Neuronal stem cell (in vitro differentiated cells): ENCODE data around the gene IMMT.

Experiments
- DNase-seq: peaks from one replicate; pipeline ENCODE4 v3.0.0-alpha.2; 2013; ENCODE audit warnings: low spot score
- H2AFZ ChIP-seq: one replicate; pipeline ENCODE4 v1.6.1; 2013; ENCODE audit warnings: mild to moderate bottlenecking, low read length, inconsistent platforms
- H2AK5ac ChIP-seq: 2 replicates; pipeline ENCODE4 v1.6.1; 2013; ENCODE audit warnings: low read depth, mild to moderate bottlenecking, inconsistent platforms, low read length, moderate library complexity, mixed read lengths
- H2BK120ac ChIP-seq: 2 replicates; pipeline ENCODE4 v1.6.1; 2013; ENCODE audit warnings: low read depth, mild to moderate bottlenecking, inconsistent platforms, low read length, moderate library complexity, mixed read lengths
- H2BK12ac ChIP-seq: one replicate; pipeline ENCODE4 v1.6.1; 2013; ENCODE audit warnings: low read length, inconsistent platforms
- H2BK15ac ChIP-seq: 2 replicates; pipeline ENCODE4 v1.6.1; 2013; ENCODE audit warnings: mild to moderate bottlenecking, low read length, inconsistent platforms, mixed read lengths
- H2BK5ac ChIP-seq: one replicate; pipeline ENCODE4 v1.6.1; 2013; ENCODE audit warnings: inconsistent platforms, mild to moderate bottlenecking, low read length, moderate library complexity
- H3K14ac ChIP-seq: one replicate; pipeline ENCODE4 v1.6.1; 2013; ENCODE audit warnings: low read length, inconsistent platforms
- H3K18ac ChIP-seq: 2 replicates; pipeline ENCODE4 v1.6.1; 2013; ENCODE audit warnings: low read length, inconsistent platforms
- H3K23ac ChIP-seq: 2 replicates; pipeline ENCODE4 v1.6.1; 2013; ENCODE audit warnings: low read depth, mild to moderate bottlenecking, mixed read lengths, low read length, inconsistent platforms; ENCODE audit not compliant: poor library complexity
- H3K27ac ChIP-seq: replicated peaks from 3 replicates; pipeline ENCODE4 v1.5.1; 2013; ENCODE audit warnings: low read length, inconsistent platforms
- H3K27me3 ChIP-seq, 3 experiments: 2 replicates each; pipeline ENCODE4 v1.6.1; 2013; ENCODE audit warnings: low read length in 3 of 3, mild to moderate bottlenecking in 2 of 3, inconsistent platforms in 1 of 3, low read depth in 1 of 3, mixed read lengths in 1 of 3, moderate library complexity in 1 of 3; ENCODE audit not compliant: control insufficient read depth in 3 of 3, insufficient read depth in 3 of 3
- H3K36me3 ChIP-seq, 2 donors: replicated peaks in 1 of 2; 2 replicates each; pipeline ENCODE4 v1.6.1; 2013; ENCODE audit warnings: low read length in 2 of 2; ENCODE audit not compliant: control insufficient read depth in 2 of 2, insufficient read depth in 2 of 2
- H3K4ac ChIP-seq: 2 replicates; pipeline ENCODE4 v1.6.1; 2013; ENCODE audit warnings: inconsistent platforms, mild to moderate bottlenecking, low read length, moderate library complexity
- H3K4me1 ChIP-seq, 2 donors: 1 replicate in 1 of 2; 2 replicates in 1 of 2; pipeline ENCODE4 v1.6.1; 2013; ENCODE audit warnings: low read length in 2 of 2, low read depth in 1 of 2; ENCODE audit not compliant: control insufficient read depth in 2 of 2, insufficient read depth in 1 of 2
- H3K4me2 ChIP-seq: one replicate; pipeline ENCODE4 v1.6.1; 2013; ENCODE audit warnings: mild to moderate bottlenecking, low read length, inconsistent platforms; ENCODE audit not compliant: insufficient read depth, poor library complexity, severe bottlenecking
- H3K4me3 ChIP-seq, 2 donors: 2 replicates each; pipeline ENCODE4 v1.5.1; 2013; ENCODE audit warnings: low read length in 2 of 2, mild to moderate bottlenecking in 2 of 2, inconsistent platforms in 1 of 2, moderate library complexity in 1 of 2
- H3K79me1 ChIP-seq: one replicate; pipeline ENCODE4 v1.6.1; 2013; ENCODE audit warnings: low read depth, mild to moderate bottlenecking, inconsistent platforms, low read length, moderate library complexity
- H3K9ac ChIP-seq: one replicate; pipeline ENCODE4 v1.6.1; 2013; ENCODE audit warnings: mild to moderate bottlenecking, low read depth, low read length, inconsistent platforms; ENCODE audit not compliant: poor library complexity
- H3K9me3 ChIP-seq, 2 donors: replicated peaks in 1 of 2; 2 replicates each; pipeline versions ENCODE3 to v1.6.1; 2013; ENCODE audit warnings: low read length in 2 of 2, mild to moderate bottlenecking in 2 of 2, inconsistent platforms in 1 of 2, low read depth in 1 of 2, mixed read lengths in 1 of 2, moderate library complexity in 1 of 2; ENCODE audit not compliant: control insufficient read depth in 2 of 2, insufficient read depth in 1 of 2
- H4K8ac ChIP-seq: one replicate; pipeline ENCODE4 v1.6.1; 2013; ENCODE audit warnings: low read depth, mild to moderate bottlenecking, inconsistent platforms, low read length, moderate library complexity
- H4K91ac ChIP-seq: one replicate; pipeline ENCODE4 v1.6.1; 2013; ENCODE audit warnings: low read length, low read depth, mild to moderate bottlenecking, inconsistent platforms; ENCODE audit not compliant: poor library complexity
- WGBS, 2 donors: extraction: QIAGEN DNeasy Blood & Tissue Kit; methylation state at CpG; one replicate each; pipeline ENCODE4 v1.1.7; 2013; ENCODE audit warnings: missing lambda C conversion rate in 2 of 2, mixed read lengths in 1 of 2; ENCODE audit not compliant: insufficient read length in 2 of 2, insufficient replicate concordance in 1 of 2; ENCODE audit errors: extremely low coverage in 2 of 2; 5-methylcytosine and 5-hydroxymethylcytosine counted together

IMMT gene

DNA sequence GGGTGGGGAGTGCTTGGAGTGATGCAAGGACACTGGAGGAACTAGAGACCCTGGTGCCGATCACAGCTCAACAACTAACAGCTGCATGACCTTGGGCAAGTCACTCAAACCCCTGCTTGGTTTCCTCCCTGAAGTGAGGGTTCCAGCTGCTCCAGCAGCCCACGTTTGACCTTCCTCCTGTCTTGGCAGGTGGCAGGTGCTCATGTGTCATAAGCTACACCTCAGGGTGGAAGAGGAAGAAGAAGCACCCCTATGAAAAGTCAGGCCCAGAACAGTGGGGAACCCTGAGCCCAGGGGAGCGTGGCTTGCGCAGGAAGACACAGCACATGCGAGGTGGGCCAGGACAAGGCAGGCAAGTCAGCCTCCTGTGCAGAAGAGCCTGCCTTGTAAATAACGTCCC lies 46.3 kb upstream of the IMMT start:
- Histone ChIP-seq H3K23ac (no peak overlapping the region), H4K91ac (no peak overlapping the region), H2BK120ac (no peak overlapping the region), H2BK15ac (no peak overlapping the region), H3K14ac (no peak overlapping the region), H3K18ac (no peak overlapping the region), H3K27me3 (peaks cover 0 to 5% (median 0%) of the 10 kb centered on the region in 3 experiments), H3K36me3 (no peaks in the 10 kb centered on the region), H2BK5ac (no peak overlapping the region), H3K4me1 (peaks cover 0 to 5% of the 10 kb centered on the region in 2 donors), H2AK5ac (no peak overlapping the region), H4K8ac (no peak overlapping the region), H3K4me2 (no peak overlapping the region), H3K9ac (no peak overlapping the region), H3K27ac (no peak overlapping the region), H3K4ac (no peak overlapping the region), H3K9me3 (peaks cover 1 to 3% of the 10 kb centered on the region in 2 donors), H3K4me3 (peak overlapping the region in 1 of 2 donors; percentile 50), H2AFZ (no peak overlapping the region), H2BK12ac (no peak overlapping the region), H3K79me1 (no peaks in the 10 kb centered on the region)
- DNase-seq: no peak
- no CpG with 5 or more reads among the region's 6 CpGs for WGBS, 2 donors

DNA sequence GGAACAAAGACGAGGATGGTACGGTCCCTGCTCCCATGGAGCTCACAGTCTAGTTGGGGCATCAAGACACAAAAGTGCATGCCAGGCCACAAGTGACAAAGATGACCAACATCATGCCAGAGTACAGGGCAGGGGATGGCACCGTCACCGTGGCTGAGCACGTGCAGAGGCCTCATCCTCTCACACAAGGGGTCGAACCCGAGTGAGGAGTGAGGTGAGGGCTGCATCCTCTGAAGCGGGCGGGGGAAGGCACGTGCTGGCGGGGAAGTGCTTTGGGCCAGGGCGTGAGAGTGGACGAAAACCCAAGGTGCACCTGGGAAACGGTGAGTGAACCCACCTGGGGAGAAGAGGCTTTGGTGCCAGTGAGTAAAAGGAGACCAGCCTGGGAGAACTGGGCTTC lies 45.0 kb upstream of the IMMT start:
- H3K4ac ChIP-seq: peak overlapping the region; percentile 67
- H2BK12ac ChIP-seq: peak overlapping the region; percentile 32
- H3K4me1 ChIP-seq: peaks cover 3 to 11% of the 10 kb centered on the region in 2 donors
- H3K36me3 ChIP-seq: no peaks in the 10 kb centered on the region
- H2BK120ac ChIP-seq: peak overlapping the region; percentile 90
- WGBS, 2 donors: no CpG with 5 or more reads among the region's 14 CpGs
- peak overlapping the region; percentile 84 for H2BK15ac ChIP-seq
- peak overlapping the region in 1 of 2 donors; percentile 5 for H3K4me3 ChIP-seq
- H3K9ac ChIP-seq: peak overlapping the region; percentile 12
- peaks cover 1 to 3% of the 10 kb centered on the region in 2 donors for H3K9me3 ChIP-seq
- H3K18ac ChIP-seq: peak overlapping the region; percentile 75
- H3K4me2 ChIP-seq: no peak overlapping the region
- no peak overlapping the region for H2BK5ac ChIP-seq
- peak overlapping the region; percentile 73 for H3K14ac ChIP-seq
- peak overlapping the region; percentile 1 for H2AK5ac ChIP-seq
- no peak overlapping the region for H4K91ac ChIP-seq
- peak overlapping the region; percentile 67 for H4K8ac ChIP-seq
- no peak overlapping the region for H3K27ac ChIP-seq
- no peak for DNase-seq
- no peak overlapping the region for H2AFZ ChIP-seq
- no peaks in the 10 kb centered on the region for H3K79me1 ChIP-seq
- H3K23ac ChIP-seq: peak overlapping the region; percentile 66
- H3K27me3 ChIP-seq: peaks cover 0 to 5% (median 0%) of the 10 kb centered on the region in 3 experiments

DNA sequence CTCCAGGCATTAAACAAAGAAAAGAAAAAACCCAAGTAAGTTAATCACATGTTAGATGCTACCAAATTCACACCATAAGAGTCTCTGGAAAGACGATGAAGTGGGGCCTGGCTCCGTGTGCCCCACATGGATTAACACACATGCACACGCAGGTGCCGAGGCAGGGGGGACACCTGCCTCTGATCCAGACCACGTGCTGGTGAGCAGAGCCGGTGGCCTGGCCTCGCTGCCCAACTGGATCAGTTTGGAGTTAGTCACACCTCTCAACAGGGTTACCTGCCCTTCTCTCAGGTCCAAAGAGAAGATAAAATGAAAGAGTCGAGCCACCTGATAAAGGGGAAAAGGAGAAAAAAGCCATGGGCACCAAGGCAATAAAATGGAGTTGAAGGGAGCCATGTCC lies 44.5 kb upstream of the IMMT start:
- Histone ChIP-seq H2BK12ac (no peak overlapping the region), H3K4ac (no peak overlapping the region), H4K8ac (no peak overlapping the region), H2BK15ac (no peak overlapping the region), H2AK5ac (no peak overlapping the region), H3K18ac (peak overlapping the region; percentile 82), H2BK5ac (no peak overlapping the region), H3K14ac (no peak overlapping the region), H2BK120ac (no peak overlapping the region), H3K9me3 (peaks cover 1 to 3% of the 10 kb centered on the region in 2 donors), H3K23ac (no peak overlapping the region), H4K91ac (no peak overlapping the region), H3K27me3 (peaks cover 0 to 5% (median 0%) of the 10 kb centered on the region in 3 experiments), H2AFZ (no peak overlapping the region), H3K4me3 (no peak overlapping the region), H3K9ac (peak overlapping the region; percentile 6), H3K27ac (no peak overlapping the region), H3K4me1 (peaks cover 7 to 16% of the 10 kb centered on the region in 2 donors), H3K4me2 (no peak overlapping the region), H3K79me1 (no peaks in the 10 kb centered on the region), H3K36me3 (no peaks in the 10 kb centered on the region)
- no peak for DNase-seq
- no CpG with 5 or more reads among the region's 8 CpGs for WGBS, 2 donors

DNA sequence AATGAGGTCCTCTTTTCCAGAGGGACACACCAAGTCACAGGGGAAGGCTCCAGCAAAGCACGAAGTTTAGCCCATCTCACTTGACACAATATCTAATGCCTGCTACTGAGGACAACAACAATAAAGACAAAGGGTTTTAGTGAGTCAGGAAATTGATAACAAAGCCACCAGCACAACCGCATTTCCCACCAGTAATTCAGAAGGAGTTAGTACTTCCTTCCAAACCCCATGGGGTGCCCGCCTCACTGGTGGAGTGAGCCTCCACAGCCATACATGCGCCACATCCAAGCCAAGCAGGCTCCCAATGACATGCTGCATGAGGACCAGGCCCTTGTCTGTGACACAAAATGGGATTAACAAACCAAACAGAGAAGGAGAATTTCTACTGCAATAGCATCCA lies 44.1 kb upstream of the IMMT start:
- Histone ChIP-seq H4K8ac (no peak overlapping the region), H3K79me1 (no peaks in the 10 kb centered on the region), H3K4ac (no peak overlapping the region), H3K18ac (no peak overlapping the region), H2BK120ac (no peak overlapping the region), H3K4me2 (no peak overlapping the region), H4K91ac (no peak overlapping the region), H3K9me3 (peaks cover under 1 to 1% of the 10 kb centered on the region in 2 donors), H3K27ac (no peak overlapping the region), H3K36me3 (no peaks in the 10 kb centered on the region), H2BK5ac (no peak overlapping the region), H2BK15ac (no peak overlapping the region), H2AK5ac (no peak overlapping the region), H3K9ac (no peak overlapping the region), H3K23ac (no peak overlapping the region), H2BK12ac (no peak overlapping the region), H3K27me3 (peaks cover 0 to 5% (median 0%) of the 10 kb centered on the region in 3 experiments), H3K14ac (no peak overlapping the region), H2AFZ (no peak overlapping the region), H3K4me1 (peaks cover 8 to 19% of the 10 kb centered on the region in 2 donors), H3K4me3 (no peak overlapping the region)
- no peak for DNase-seq
- no CpG with 5 or more reads among the region's 4 CpGs for WGBS, 2 donors
